Measurements from ENCODE around the gene SARS2. TPM values are rescaled to one million over a fixed set of nuclear protein-coding genes. Genes with fewer than 3 reads are reported as not detected.
"Not testable (repeated sequence)": the region's sequence is repeated elsewhere in the genome, so short reads cannot be mapped to it uniquely, and the experiment has no call there.

Gene SARS2
- 41.6 and 42.6 TPM in 2 replicates for total RNA-seq

- H3K4me1 Mint-ChIP-seq, result peaks cover 25% of the 10 kb centered on the region
- H3K27ac Mint-ChIP-seq, result peak within 1 kb of the TSS; percentile 96
- H3K36me3 Mint-ChIP-seq (ENCODE audit: low read depth), result peaks cover 39% of the 10 kb centered on the region
- intact Hi-C loops (cut with micrococcal nuclease), result loop anchor here (1.0 to 5.0 kb wide), 7 partner anchors 31 to 527 kb away; partner anchors contain the start of genes ECH1, FAM98C, MED29 and NFKBIB
- peak within 1 kb of the TSS; percentile 96 for H3K4me3 Mint-ChIP-seq
- H3K27me3 Mint-ChIP-seq, result no peaks in the 10 kb centered on the region
- H3K9me3 Mint-ChIP-seq, result no peaks in the 10 kb centered on the region
- DNase-seq, result peak; percentile 97
Observed at GRCh38 chr19:38929929-38930775, at the start of gene SARS2. Gene SARS2 (minus strand): TSS chr19:38930763. CDS start chr19:38930736, 27 bp downstream.

GRCh38 chr19:38979812-38980211 lies 49.2 kb upstream of the SARS2 start:
- Mint-ChIP-seq H3K27ac (no peak overlapping the region), H3K27me3 (peaks cover 20% of the 10 kb centered on the region), H3K4me3 (no peak overlapping the region), H3K9me3 (peaks cover 5% of the 10 kb centered on the region), H3K4me1 (peaks cover 16% of the 10 kb centered on the region), H3K36me3 (ENCODE audit: low read depth) (peaks cover 2% of the 10 kb centered on the region)
- intact Hi-C loops (cut with micrococcal nuclease), result no loop called here
- no peak for DNase-seq

DNA sequence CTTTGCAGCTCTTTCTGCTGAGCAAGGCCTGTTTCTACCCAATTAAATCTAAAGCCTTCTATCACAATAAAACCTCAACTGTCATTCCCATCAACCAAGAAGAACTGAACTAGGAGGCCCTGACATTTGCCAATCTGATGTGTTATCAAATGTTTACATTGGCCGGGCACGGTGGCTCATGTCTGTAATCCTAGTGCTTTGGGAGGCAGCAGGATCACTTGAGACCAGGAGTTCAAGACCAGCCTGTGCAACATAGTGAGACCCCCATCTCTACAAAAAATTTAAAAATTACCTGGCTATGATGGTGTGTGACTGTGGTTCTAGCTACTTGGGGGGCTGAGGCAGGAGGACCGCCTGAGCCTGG lies 47.7 kb upstream of the SARS2 start:
- intact Hi-C loops (cut with micrococcal nuclease), result no loop called here

GRCh38 chr19:38977445-38978325 lies 47.1 kb upstream of the SARS2 start:
- H3K9me3 Mint-ChIP-seq, result peaks cover 5% of the 10 kb centered on the region
- intact Hi-C loops (cut with micrococcal nuclease), result no loop called here

More for the DNA sequence above, 47.7 kb upstream of the SARS2 start:
- H3K27me3 Mint-ChIP-seq, result peaks cover 25% of the 10 kb centered on the region
- H3K4me3 Mint-ChIP-seq, result no peak overlapping the region
- H3K9me3 Mint-ChIP-seq, result peaks cover 5% of the 10 kb centered on the region
- H3K27ac Mint-ChIP-seq, result peak overlapping the region; percentile 77
- peaks cover 3% of the 10 kb centered on the region for H3K36me3 Mint-ChIP-seq (ENCODE audit: low read depth)
- DNase-seq, result no peak
- peaks cover 16% of the 10 kb centered on the region for H3K4me1 Mint-ChIP-seq

GRCh38 chr19:38975861-38976271 lies 45.3 kb upstream of the SARS2 start:
- peaks cover 5% of the 10 kb centered on the region for H3K9me3 Mint-ChIP-seq
- intact Hi-C loops (cut with micrococcal nuclease), result no loop called here
- peaks cover 25% of the 10 kb centered on the region for H3K27me3 Mint-ChIP-seq
- H3K4me1 Mint-ChIP-seq, result peaks cover 16% of the 10 kb centered on the region
- no peak overlapping the region for H3K27ac Mint-ChIP-seq
- peaks cover 3% of the 10 kb centered on the region for H3K36me3 Mint-ChIP-seq (ENCODE audit: low read depth)
- no peak for DNase-seq
- peak overlapping the region; percentile 66 for H3K4me3 Mint-ChIP-seq

More at GRCh38 chr19:38977445-38978325, 47.1 kb upstream of the SARS2 start:
- peak; percentile 74 for DNase-seq
- H3K36me3 Mint-ChIP-seq (ENCODE audit: low read depth), result peaks cover 3% of the 10 kb centered on the region
- peaks cover 25% of the 10 kb centered on the region for H3K27me3 Mint-ChIP-seq
- peak overlapping the region; percentile 77 for H3K27ac Mint-ChIP-seq
- peaks cover 16% of the 10 kb centered on the region for H3K4me1 Mint-ChIP-seq
- no peak overlapping the region for H3K4me3 Mint-ChIP-seq

- Mint-ChIP-seq H3K9me3 (peaks cover under 1% of the 10 kb centered on the region), H3K4me1 (peaks cover 16% of the 10 kb centered on the region), H3K36me3 (ENCODE audit: low read depth) (peaks cover 3% of the 10 kb centered on the region), H3K27me3 (peaks cover 25% of the 10 kb centered on the region), H3K27ac (no peak within 1 kb of the TSS), H3K4me3 (peak within 1 kb of the TSS; percentile 66)
- intact Hi-C loops (cut with micrococcal nuclease), result no loop called here
- no peak for DNase-seq
Observed at GRCh38 chr19:38975214-38975860, 44.8 kb upstream of the SARS2 start, which contains the start of gene FBXO17. Gene FBXO17 (minus strand): TSS chr19:38975742. CDS start chr19:38950319, 25,423 bp downstream.

GRCh38 chr19:38974624-38975213 lies 44.2 kb upstream of the SARS2 start:
- peaks cover 3% of the 10 kb centered on the region for H3K36me3 Mint-ChIP-seq (ENCODE audit: low read depth)
- peaks cover 23% of the 10 kb centered on the region for H3K27me3 Mint-ChIP-seq
- intact Hi-C loops (cut with micrococcal nuclease), result no loop called here
- peaks cover 16% of the 10 kb centered on the region for H3K4me1 Mint-ChIP-seq
- no peaks in the 10 kb centered on the region for H3K9me3 Mint-ChIP-seq
- peak overlapping the region; percentile 28 for H3K4me3 Mint-ChIP-seq
- H3K27ac Mint-ChIP-seq, result no peak overlapping the region
- no peak for DNase-seq

DNA sequence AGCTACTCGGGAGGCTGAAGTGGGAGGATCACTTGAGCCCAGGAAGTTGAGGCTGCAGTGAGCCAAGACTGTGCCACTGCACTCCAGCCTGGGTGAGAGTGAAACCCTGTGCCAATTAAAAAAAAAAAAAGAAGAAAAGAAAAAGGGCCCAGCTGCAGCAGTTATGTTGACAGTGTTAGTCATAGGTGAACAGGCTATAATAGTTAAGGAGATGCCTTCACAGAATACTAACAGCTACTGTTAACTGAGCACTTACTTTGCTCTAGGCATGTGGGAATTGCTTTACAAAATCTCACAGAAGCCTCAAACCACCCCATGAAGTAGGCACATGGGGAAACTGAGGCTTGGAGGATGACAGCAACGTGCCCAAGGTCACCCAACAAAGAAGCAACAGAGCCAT lies 41.1 kb upstream of the SARS2 start:
- intact Hi-C loops (cut with micrococcal nuclease), result no loop called here
- Mint-ChIP-seq H3K27me3 (peaks cover 21% of the 10 kb centered on the region), H3K4me3 (no peak overlapping the region), H3K27ac (no peak overlapping the region), H3K9me3 (no peaks in the 10 kb centered on the region), H3K4me1 (peaks cover 6% of the 10 kb centered on the region), H3K36me3 (ENCODE audit: low read depth) (peaks cover 3% of the 10 kb centered on the region)
- no peak for DNase-seq

- peaks cover 13% of the 10 kb centered on the region for H3K27me3 Mint-ChIP-seq
- intact Hi-C loops (cut with micrococcal nuclease), result no loop called here
- no peak overlapping the region for H3K4me3 Mint-ChIP-seq
- DNase-seq, result no peak
- peaks cover 3% of the 10 kb centered on the region for H3K36me3 Mint-ChIP-seq (ENCODE audit: low read depth)
- no peak overlapping the region for H3K27ac Mint-ChIP-seq
- H3K4me1 Mint-ChIP-seq, result peaks cover 4% of the 10 kb centered on the region
- no peaks in the 10 kb centered on the region for H3K9me3 Mint-ChIP-seq
Observed at GRCh38 chr19:38970664-38971532, 40.3 kb upstream of the SARS2 start.

- H3K4me1 Mint-ChIP-seq; DNase-seq; H3K9me3 Mint-ChIP-seq; H3K4me3 Mint-ChIP-seq; H3K36me3 Mint-ChIP-seq (ENCODE audit: low read depth); H3K27ac Mint-ChIP-seq; intact Hi-C loops (cut with micrococcal nuclease): not testable (repeated sequence)
- H3K27me3 Mint-ChIP-seq, result peaks cover 11% of the 10 kb centered on the region
Observed at GRCh38 chr19:38966149-38966548, 35.6 kb upstream of the SARS2 start.

DNA sequence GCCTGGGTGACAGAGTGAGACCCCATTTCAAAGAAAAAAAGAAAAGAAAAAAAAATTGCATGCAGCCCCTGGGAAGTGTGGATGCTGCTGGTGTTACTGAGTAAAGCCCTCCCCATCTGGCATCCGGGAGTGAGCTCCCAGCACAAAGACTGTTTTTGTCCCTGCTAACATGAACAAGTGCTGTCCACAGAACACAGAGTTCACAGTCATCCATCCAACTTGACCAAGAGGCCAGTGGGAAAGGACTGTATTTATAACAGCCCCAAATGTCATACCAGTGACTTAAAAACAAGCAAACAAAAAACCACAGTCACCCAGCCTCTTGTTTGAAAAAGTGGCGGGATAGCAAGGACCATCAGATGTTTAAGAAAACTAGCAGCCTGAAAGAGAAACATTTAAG lies 34.2 kb upstream of the SARS2 start:
- no peaks in the 10 kb centered on the region for H3K36me3 Mint-ChIP-seq (ENCODE audit: low read depth)
- peaks cover 11% of the 10 kb centered on the region for H3K27me3 Mint-ChIP-seq
- H3K27ac Mint-ChIP-seq, result no peak overlapping the region
- H3K9me3 Mint-ChIP-seq, result no peaks in the 10 kb centered on the region
- no peak overlapping the region for H3K4me3 Mint-ChIP-seq
- intact Hi-C loops (cut with micrococcal nuclease), result no loop called here
- DNase-seq, result no peak
- peaks cover 3% of the 10 kb centered on the region for H3K4me1 Mint-ChIP-seq

DNA sequence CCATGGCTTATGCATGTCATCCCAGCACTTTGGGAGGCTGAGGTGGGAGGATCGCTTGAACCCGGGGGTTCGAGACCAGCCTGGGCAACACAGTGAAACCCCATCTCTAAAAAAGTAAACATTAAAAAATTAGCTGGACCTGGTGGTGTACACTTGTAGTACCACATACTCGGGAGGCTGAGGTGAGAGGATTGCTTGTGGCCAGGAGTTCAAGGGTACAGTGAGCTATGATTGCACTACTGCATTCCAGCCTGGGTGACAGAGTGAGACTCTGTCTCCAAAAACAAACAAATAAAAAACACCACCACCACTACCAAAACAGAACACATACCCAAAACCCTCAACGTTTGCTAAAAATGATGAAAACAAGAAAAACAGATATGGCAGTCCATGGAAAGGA lies 29.1 kb upstream of the SARS2 start:
- intact Hi-C loops (cut with micrococcal nuclease), result no loop called here
- Mint-ChIP-seq H3K4me3 (no peak overlapping the region), H3K36me3 (ENCODE audit: low read depth) (no peaks in the 10 kb centered on the region), H3K4me1 (peaks cover 3% of the 10 kb centered on the region), H3K9me3 (no peaks in the 10 kb centered on the region), H3K27ac (no peak overlapping the region), H3K27me3 (peaks cover 4% of the 10 kb centered on the region)
- no peak for DNase-seq
